ENCODE data around the gene STX7. TPM values are rescaled to one million over a fixed set of nuclear protein-coding genes. Genes with fewer than 3 reads are reported as not detected.

Gene STX7
- total and polyA plus RNA-seq, 2 donors (not counting 3 experiments of a cell fraction or from before 2014, with no cell fraction given), result 13.4 to 45.5 TPM

DNA sequence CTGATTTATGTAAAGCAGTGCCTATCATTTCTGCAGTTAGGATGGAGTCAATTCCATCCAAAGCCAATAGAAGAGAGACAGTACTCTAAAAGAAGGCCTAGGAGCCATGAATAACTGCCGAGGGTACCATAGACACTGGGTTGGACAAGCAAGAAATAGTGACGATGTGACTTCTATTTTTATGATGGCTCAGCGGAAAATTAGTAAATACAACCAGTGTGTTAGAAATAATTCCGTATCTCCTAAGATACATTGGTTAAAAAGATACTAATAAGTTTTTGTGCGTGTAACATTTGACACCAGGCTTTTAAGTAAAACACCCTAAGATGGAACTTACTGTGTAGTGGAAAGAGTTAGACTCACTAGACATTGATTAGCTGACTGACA lies 66.1 kb downstream of the STX7 start:
- Histone ChIP-seq H2AFZ (ENCODE audit: low read depth, low read length) (no peak overlapping the region), H3K4me1 (ENCODE audit: control insufficient read depth, extremely low read depth, insufficient read depth, low read length) (no peaks in the 10 kb centered on the region), H3K9me1 (replicated peaks; ENCODE audit: control insufficient read depth, extremely low read depth, insufficient read depth, low read length) (no peaks in the 10 kb centered on the region), H4K20me1 (replicated peaks; ENCODE audit: control insufficient read depth, extremely low read depth, insufficient read depth, low read length) (no peaks in the 10 kb centered on the region), H3K9me3 (replicated peaks; ENCODE audit: control insufficient read depth, insufficient read depth, low read length) (no peaks in the 10 kb centered on the region), H3K36me3 (ENCODE audit: control insufficient read depth in 2 of 2, extremely low read depth in 1 of 2, insufficient read depth in 2 of 2, low read length in 2 of 2) (no peaks in the 10 kb centered on the region), H3K27me3 (ENCODE audit: control insufficient read depth in 2 of 2, insufficient read depth in 2 of 2, low read length in 2 of 2) (no peaks in the 10 kb centered on the region), H3K4me3 (replicated peaks in 1 of 3; ENCODE audit: insufficient read depth in 1 of 3, low read depth in 1 of 3, low read length in 3 of 3) (no peak overlapping the region), H3K4me2 (ENCODE audit: insufficient read depth, low read length) (no peak overlapping the region), H3K9ac (replicated peaks; ENCODE audit: extremely low read depth, insufficient read depth, low read length) (no peak overlapping the region), H3K27ac (ENCODE audit: insufficient read depth, low read depth, low read length) (no peak overlapping the region), H3K79me2 (ENCODE audit: control insufficient read depth, insufficient read depth, low read length) (no peaks in the 10 kb centered on the region)
- ChIA-PET POLR2A (no interaction called here), CTCF (interaction anchor here (0.7 to 1.3 kb wide), 3 partner anchors 9 to 37 kb away, joined by 3 to 6 read pairs (median 5); no protein-coding TSS in a partner anchor)
- DNase-seq (ENCODE audit: low read depth, low spot score), result no peak
- TF ChIP-seq FOS (IDR thresholded peaks at IDR 0.05; ENCODE audit: borderline replicate concordance, insufficient read depth, low read length) (no peak), POLR2A (IDR thresholded peaks at IDR 0.05; ENCODE audit: low read depth, low read length) (no peak), POLR2AphosphoS5 (IDR thresholded peaks at IDR 0.05; ENCODE audit: insufficient read depth, low read depth, low read length) (no peak), JUN (IDR thresholded peaks at IDR 0.05; ENCODE audit: borderline replicate concordance, insufficient read depth, insufficient read length, low read depth) (no peak), MYC (IDR thresholded peaks at IDR 0.05; ENCODE audit: low read depth, low read length) (no peak), GATA2 (IDR thresholded peaks at IDR 0.05; ENCODE audit: insufficient read depth, insufficient read length, low read depth, low read length) (no peak), EZH2 (IDR thresholded peaks at IDR 0.05; ENCODE audit: borderline replicate concordance, low read depth, low read length, severe bottlenecking) (no peak)
- TF ChIP-seq, protein P1, sequence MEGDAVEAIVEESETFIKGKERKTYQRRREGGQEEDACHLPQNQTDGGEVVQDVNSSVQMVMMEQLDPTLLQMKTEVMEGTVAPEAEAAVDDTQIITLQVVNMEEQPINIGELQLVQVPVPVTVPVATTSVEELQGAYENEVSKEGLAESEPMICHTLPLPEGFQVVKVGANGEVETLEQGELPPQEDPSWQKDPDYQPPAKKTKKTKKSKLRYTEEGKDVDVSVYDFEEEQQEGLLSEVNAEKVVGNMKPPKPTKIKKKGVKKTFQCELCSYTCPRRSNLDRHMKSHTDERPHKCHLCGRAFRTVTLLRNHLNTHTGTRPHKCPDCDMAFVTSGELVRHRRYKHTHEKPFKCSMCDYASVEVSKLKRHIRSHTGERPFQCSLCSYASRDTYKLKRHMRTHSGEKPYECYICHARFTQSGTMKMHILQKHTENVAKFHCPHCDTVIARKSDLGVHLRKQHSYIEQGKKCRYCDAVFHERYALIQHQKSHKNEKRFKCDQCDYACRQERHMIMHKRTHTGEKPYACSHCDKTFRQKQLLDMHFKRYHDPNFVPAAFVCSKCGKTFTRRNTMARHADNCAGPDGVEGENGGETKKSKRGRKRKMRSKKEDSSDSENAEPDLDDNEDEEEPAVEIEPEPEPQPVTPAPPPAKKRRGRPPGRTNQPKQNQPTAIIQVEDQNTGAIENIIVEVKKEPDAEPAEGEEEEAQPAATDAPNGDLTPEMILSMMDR (IDR thresholded peaks at IDR 0.05; ENCODE audit: extremely low read depth in 1 of 2, insufficient read depth in 1 of 2, low read depth in 1 of 2, low read length in 2 of 2), result no peak
- TF ChIP-seq, protein P2, sequence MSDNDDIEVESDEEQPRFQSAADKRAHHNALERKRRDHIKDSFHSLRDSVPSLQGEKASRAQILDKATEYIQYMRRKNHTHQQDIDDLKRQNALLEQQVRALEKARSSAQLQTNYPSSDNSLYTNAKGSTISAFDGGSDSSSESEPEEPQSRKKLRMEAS (IDR thresholded peaks at IDR 0.05; ENCODE audit: insufficient read depth, insufficient read length), result no peak
- BruUV-seq (replicated peaks), result no TSS peak
- no peak for FAIRE-seq
- intact Hi-C loops (cut with micrococcal nuclease), result no loop called here
- dilution Hi-C loops (cut with MboI; ENCODE audit: extremely low pct_ligation_motif_present, low sequenced_read_pairs), result no loop called here

All from endothelial cell of umbilical vein (primary cell).